Natural killer cell treated with Interleukin-12 subunit alpha and Interleukin-12 subunit beta and Interleukin-15 and Interleukin-18, amount 100 ng/mL, for 72 hours (primary cell): ENCODE data around the gene FIG4. TPM values are rescaled to one million over a fixed set of nuclear protein-coding genes. Genes with fewer than 3 reads are reported as not detected.

Experiments
- ATAC-seq, 2 donors: fragments of 150-1000 bp; cut with Tn5 transposase in 1 of 2; sonication (Bioruptor Pico), chemical (Tn5 transposase) in 1 of 2; 2 replicates each; pipeline ENCODE4 v1.10.0; 2021
- DNase-seq: peaks from one replicate; pipeline ENCODE4 v3.0.0; 2022; ENCODE audit warnings: low spot score
- H3K27ac Mint-ChIP-seq, 2 donors: 1 replicate in 1 of 2; 2 replicates in 1 of 2; pipeline ENCODE4 v1.8.0; 2022; ENCODE audit warnings: mixed read lengths in 2 of 2, mild to moderate bottlenecking in 1 of 2, moderate library complexity in 1 of 2
- H3K27me3 Mint-ChIP-seq, 2 donors: 1 replicate in 1 of 2; 2 replicates in 1 of 2; pipeline ENCODE4 v1.8.0; 2022; ENCODE audit warnings: mixed read lengths in 2 of 2
- H3K36me3 Mint-ChIP-seq: one replicate; pipeline ENCODE4 v1.8.0; 2022; ENCODE audit warnings: mixed read lengths
- H3K4me1 Mint-ChIP-seq, 2 donors: 1 replicate in 1 of 2; 2 replicates in 1 of 2; pipeline ENCODE4 v1.8.0; 2022; ENCODE audit warnings: low read depth in 2 of 2, mixed read lengths in 2 of 2, mild to moderate bottlenecking in 1 of 2
- H3K4me3 Mint-ChIP-seq: one replicate; pipeline ENCODE4 v1.8.0; 2022; ENCODE audit warnings: mixed read lengths
- H3K9me3 Mint-ChIP-seq: 2 replicates; pipeline ENCODE4 v1.8.0; 2022; ENCODE audit warnings: mixed read lengths
- total RNA-seq, 2 donors: library from RNA; stranded (reverse); gene quantifications; one replicate each; pipeline ENCODE4 v1.2.3, GENCODE V29; 2022

Gene FIG4
- total RNA-seq, 2 donors from 2014 or later = 9.4 to 19.4 TPM

DNA sequence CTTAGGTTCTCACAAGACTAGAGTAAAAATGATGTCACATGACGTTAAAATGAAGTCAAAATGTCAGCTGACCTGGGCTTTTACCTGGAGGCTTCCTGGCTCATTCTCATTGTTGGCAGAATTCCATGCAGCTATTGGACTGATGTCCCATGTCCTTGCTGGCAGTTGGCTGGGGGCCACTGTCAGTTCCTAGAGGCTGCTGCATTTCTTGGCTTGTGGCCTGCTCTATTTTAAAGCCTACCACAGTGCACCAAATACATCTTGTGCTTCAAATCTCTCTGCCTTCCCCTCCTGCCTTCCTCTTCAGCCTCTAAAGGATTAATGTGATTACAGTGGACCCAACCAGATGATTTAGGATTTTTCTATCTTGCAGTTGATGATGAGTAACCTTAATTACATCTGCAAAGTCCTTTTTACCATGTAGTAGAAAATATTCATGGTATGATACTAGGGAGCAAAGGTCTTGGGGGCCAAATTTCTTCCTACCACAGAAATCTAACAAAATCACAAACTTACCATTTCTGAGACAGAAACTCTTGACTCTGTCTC, 81.9 kb downstream of the FIG4 start:
- H3K9me3 Mint-ChIP-seq = peaks cover 4% of the 10 kb centered on the region
- H3K4me3 Mint-ChIP-seq = no peak overlapping the region
- no peaks in the 10 kb centered on the region for H3K27me3 Mint-ChIP-seq
- H3K36me3 Mint-ChIP-seq = peaks cover 18% of the 10 kb centered on the region
- ATAC-seq (no peak), DNase-seq (no peak)
- peak overlapping the region in 1 of 2 donors; percentile 64 for H3K27ac Mint-ChIP-seq
- H3K4me1 Mint-ChIP-seq = peaks cover 8 to 16% of the 10 kb centered on the region in 2 donors

GRCh38 chr6:109781001-109781400, 89.9 kb downstream of the FIG4 start:
- Mint-ChIP-seq H3K27ac (peak overlapping the region in 1 of 2 donors; percentile 25), H3K4me1 (no peaks in the 10 kb centered on the region), H3K36me3 (peaks cover 9% of the 10 kb centered on the region), H3K27me3 (no peaks in the 10 kb centered on the region), H3K9me3 (no peaks in the 10 kb centered on the region), H3K4me3 (no peak overlapping the region)
- ATAC-seq (no peak), DNase-seq (no peak)

DNA sequence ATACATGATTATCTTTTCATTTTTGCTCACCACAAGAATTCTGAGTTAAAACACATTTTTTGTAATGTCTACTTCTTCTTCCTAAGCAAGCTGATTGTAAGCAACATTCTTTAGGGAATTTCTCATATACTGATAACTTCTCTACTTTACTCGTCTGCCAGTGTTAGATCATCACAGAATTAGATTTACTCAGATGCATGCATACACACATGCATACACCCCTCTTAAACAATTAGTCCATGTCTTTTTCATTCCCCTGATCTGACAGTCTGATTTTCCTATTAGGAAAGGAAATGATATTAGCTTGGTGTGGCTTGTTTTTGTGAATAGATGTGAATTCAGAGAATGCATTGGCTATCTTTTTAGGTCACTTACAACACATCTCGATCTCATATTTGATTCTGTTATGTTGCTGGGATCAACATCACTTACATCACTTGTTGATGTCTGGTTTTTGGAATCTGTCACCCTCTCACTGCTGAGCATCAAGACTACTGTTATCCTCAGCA, 91.4 kb downstream of the FIG4 start:
- ATAC-seq (no peak), DNase-seq (no peak)
- H3K9me3 Mint-ChIP-seq = no peaks in the 10 kb centered on the region
- H3K36me3 Mint-ChIP-seq = peaks cover 6% of the 10 kb centered on the region
- no peak overlapping the region for H3K4me3 Mint-ChIP-seq
- no peaks in the 10 kb centered on the region for H3K4me1 Mint-ChIP-seq
- no peaks in the 10 kb centered on the region for H3K27me3 Mint-ChIP-seq
- H3K27ac Mint-ChIP-seq = peak overlapping the region in 1 of 2 donors; percentile 25

DNA sequence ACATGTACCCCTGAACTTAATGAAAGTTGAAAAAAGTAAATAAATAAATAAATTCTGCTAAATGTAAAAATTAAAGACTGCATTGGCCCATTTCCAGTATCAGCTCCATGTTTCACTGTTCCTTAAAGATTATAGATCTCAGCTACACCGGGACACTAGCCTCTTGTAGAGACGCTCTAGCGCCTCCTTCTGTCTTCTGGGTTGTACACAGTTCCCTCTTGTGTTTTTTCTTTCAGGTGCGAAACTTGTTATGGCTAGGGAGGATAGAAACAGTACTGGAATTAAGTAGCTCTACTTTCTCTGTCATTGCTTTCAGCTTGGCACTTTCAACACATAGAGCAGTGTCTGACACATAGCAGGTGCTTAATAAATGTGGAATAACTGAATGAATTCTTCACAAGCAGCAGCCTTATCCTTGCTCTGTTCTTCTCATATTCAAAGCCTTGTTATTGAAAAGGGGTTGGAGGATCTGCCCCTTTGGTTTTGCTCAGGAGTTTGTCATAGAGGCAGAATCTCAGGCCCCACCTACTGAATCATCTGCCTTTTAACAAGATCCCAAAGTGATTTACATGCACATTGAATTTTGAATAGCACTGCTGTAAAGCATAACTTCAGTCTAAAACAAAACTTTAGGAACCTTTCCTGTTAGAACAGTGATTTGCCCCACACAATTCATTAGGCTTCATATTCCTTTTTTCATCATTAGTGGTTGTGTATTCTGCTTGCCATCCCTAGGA, 92.3 kb downstream of the FIG4 start:
- no peak overlapping the region for H3K27ac Mint-ChIP-seq
- ATAC-seq = no peak

DNA sequence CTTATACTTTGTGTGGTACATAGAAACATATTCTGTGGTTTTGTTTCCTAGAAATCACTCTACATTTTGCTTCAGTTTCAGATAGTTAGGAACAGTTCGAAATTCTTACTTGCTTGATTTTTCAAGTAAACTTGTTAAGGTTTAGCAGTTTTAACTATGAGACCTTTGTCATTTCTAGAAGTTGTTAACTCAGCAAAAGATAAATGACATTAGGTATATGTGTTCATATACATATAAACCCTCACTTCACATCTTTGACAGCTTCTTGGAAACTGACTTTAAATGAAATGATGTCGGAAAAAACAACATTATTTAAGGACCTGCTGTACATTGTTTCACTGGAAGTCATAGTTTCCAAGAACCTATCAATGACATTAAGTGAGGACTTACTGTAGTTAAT, 96.2 kb downstream of the FIG4 start:
- ATAC-seq (no peak), DNase-seq (no peak)
- no peak overlapping the region for H3K27ac Mint-ChIP-seq
- peaks cover 11% of the 10 kb centered on the region for H3K36me3 Mint-ChIP-seq
- no peaks in the 10 kb centered on the region for H3K9me3 Mint-ChIP-seq
- no peaks in the 10 kb centered on the region for H3K27me3 Mint-ChIP-seq
- H3K4me3 Mint-ChIP-seq = no peak overlapping the region
- no peaks in the 10 kb centered on the region for H3K4me1 Mint-ChIP-seq

More for the DNA sequence above, 92.3 kb downstream of the FIG4 start:
- Mint-ChIP-seq H3K9me3 (no peaks in the 10 kb centered on the region), H3K4me1 (no peaks in the 10 kb centered on the region), H3K27me3 (no peaks in the 10 kb centered on the region), H3K4me3 (no peak overlapping the region), H3K36me3 (peaks cover 11% of the 10 kb centered on the region)
- DNase-seq = no peak

DNA sequence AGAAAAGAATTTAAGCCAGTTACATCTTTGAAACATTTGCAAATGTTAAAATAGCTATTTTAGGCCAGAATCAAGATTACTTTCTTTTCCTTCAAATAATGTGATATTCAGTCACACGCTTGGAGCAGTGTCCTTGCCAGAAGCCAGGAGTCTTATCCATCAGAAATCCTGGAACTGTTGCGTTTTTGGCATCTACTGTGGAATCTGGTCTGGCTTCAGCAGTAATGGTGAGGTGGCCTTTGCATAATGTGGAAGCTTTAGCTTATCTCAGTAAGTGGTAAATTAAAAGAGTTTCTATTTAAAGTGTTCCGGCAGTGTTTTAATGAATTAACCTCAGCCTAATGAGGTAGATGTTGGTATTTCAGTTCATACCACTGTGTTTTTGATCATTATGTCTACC, 97.6 kb downstream of the FIG4 start:
- H3K27ac Mint-ChIP-seq = no peak overlapping the region
- H3K36me3 Mint-ChIP-seq = peaks cover 11% of the 10 kb centered on the region
- DNase-seq (no peak), ATAC-seq (no peak)
- H3K4me3 Mint-ChIP-seq = no peak overlapping the region
- H3K9me3 Mint-ChIP-seq = no peaks in the 10 kb centered on the region
- H3K4me1 Mint-ChIP-seq = no peaks in the 10 kb centered on the region
- H3K27me3 Mint-ChIP-seq = no peaks in the 10 kb centered on the region

DNA sequence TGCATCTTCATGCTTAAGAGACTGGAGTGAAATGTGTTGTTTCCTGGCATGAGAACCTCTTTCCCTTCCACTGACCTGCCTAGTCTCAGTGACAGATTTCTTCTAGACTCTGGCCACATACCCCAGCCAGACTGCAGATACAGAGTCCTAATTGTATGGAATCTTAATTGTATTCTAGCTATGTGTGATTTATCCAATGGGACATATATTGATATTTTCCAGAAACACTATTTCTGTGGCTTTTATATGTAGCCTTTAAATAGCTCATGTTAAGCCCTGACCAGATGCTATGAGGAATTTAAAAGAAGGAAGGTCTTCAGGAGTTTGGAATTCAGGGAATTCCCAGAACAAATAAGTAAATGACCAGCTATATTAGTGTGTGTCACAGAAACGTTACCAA, 99.0 kb downstream of the FIG4 start:
- Mint-ChIP-seq H3K9me3 (no peaks in the 10 kb centered on the region), H3K4me1 (no peaks in the 10 kb centered on the region), H3K36me3 (peaks cover 4% of the 10 kb centered on the region), H3K4me3 (no peak overlapping the region), H3K27ac (no peak overlapping the region), H3K27me3 (no peaks in the 10 kb centered on the region)
- ATAC-seq (no peak), DNase-seq (no peak)

- no peak for DNase-seq
- Mint-ChIP-seq H3K27ac (no peak overlapping the region), H3K36me3 (peaks cover 4% of the 10 kb centered on the region), H3K27me3 (no peaks in the 10 kb centered on the region), H3K4me3 (no peak overlapping the region), H3K4me1 (no peaks in the 10 kb centered on the region), H3K9me3 (no peaks in the 10 kb centered on the region)
- ATAC-seq = no peak
Measured at GRCh38 chr6:109791301-109791700, 100.2 kb downstream of the FIG4 start.

DNA sequence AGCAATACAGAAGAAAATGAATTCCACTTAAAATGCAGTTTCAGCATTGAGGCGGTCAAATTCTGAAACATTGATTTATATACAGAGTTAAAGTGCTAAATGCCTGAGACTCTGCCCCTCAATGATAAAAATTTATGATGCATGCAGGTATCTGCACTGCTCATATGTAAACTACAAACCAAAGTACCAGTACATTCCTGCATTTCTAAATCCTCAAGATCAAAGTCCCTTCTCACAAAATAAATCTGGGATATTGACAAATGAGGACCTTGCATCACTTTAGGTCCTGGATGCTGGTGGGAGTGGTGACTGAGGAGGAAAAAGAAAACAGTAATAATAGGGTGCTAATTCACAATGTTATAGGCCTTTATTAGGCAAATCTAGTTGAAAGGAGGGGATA, 101.9 kb downstream of the FIG4 start:
- no peaks in the 10 kb centered on the region for H3K4me1 Mint-ChIP-seq
- DNase-seq (no peak), ATAC-seq (no peak)
- H3K9me3 Mint-ChIP-seq = no peaks in the 10 kb centered on the region
- peaks cover 4% of the 10 kb centered on the region for H3K36me3 Mint-ChIP-seq
- H3K4me3 Mint-ChIP-seq = no peak overlapping the region
- no peaks in the 10 kb centered on the region for H3K27me3 Mint-ChIP-seq
- H3K27ac Mint-ChIP-seq = no peak overlapping the region

DNA sequence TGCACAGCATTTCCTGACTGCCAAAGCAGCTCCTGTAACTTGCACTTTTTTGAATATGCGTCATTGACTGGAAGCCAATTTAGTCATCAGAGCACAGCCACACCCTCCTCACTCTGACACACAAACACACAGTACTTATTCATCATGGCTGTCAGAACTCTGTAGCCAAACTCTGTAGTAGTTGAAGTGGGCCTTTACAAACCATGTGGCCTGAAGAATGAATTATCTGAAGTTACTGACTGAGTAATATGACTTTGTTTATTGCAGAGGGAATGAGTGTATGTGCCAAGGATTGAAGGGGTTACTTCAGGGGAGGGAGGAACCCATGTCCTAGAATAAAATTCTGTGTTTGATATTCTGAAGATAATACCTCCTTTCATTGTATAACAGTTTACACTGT, 102.7 kb downstream of the FIG4 start:
- H3K27ac Mint-ChIP-seq = peak overlapping the region in 1 of 2 donors; percentile 65
- H3K36me3 Mint-ChIP-seq = no peaks in the 10 kb centered on the region
- H3K9me3 Mint-ChIP-seq = no peaks in the 10 kb centered on the region
- H3K4me3 Mint-ChIP-seq = no peak overlapping the region
- no peaks in the 10 kb centered on the region for H3K27me3 Mint-ChIP-seq
- peak in 1 of 2 donors; percentile 83 for ATAC-seq
- DNase-seq = no peak
- no peaks in the 10 kb centered on the region for H3K4me1 Mint-ChIP-seq

GRCh38 chr6:109794201-109794923, 103.3 kb downstream of the FIG4 start:
- Mint-ChIP-seq H3K36me3 (no peaks in the 10 kb centered on the region), H3K4me1 (no peaks in the 10 kb centered on the region), H3K27me3 (no peaks in the 10 kb centered on the region), H3K27ac (peak overlapping the region in 1 of 2 donors; percentile 65), H3K9me3 (no peaks in the 10 kb centered on the region), H3K4me3 (no peak overlapping the region)
- ATAC-seq (peak in 1 of 2 donors; percentile 36), DNase-seq (no peak)

GRCh38 chr6:109795994-109796555, 105.0 kb downstream of the FIG4 start:
- no peaks in the 10 kb centered on the region for H3K4me1 Mint-ChIP-seq
- no peaks in the 10 kb centered on the region for H3K27me3 Mint-ChIP-seq
- no peak overlapping the region for H3K4me3 Mint-ChIP-seq
- H3K9me3 Mint-ChIP-seq = no peaks in the 10 kb centered on the region
- DNase-seq (no peak), ATAC-seq (no peak)
- H3K36me3 Mint-ChIP-seq = no peaks in the 10 kb centered on the region
- H3K27ac Mint-ChIP-seq = no peak overlapping the region

GRCh38 chr6:109799129-109799528, 108.0 kb downstream of the FIG4 start:
- Mint-ChIP-seq H3K4me3 (no peak overlapping the region), H3K27ac (no peak overlapping the region), H3K9me3 (no peaks in the 10 kb centered on the region), H3K4me1 (no peaks in the 10 kb centered on the region), H3K36me3 (peaks cover 8% of the 10 kb centered on the region), H3K27me3 (no peaks in the 10 kb centered on the region)
- no peak for ATAC-seq
- no peak for DNase-seq

GRCh38 chr6:109799664-109800063, 108.6 kb downstream of the FIG4 start:
- no peak overlapping the region for H3K4me3 Mint-ChIP-seq
- peaks cover 8% of the 10 kb centered on the region for H3K36me3 Mint-ChIP-seq
- no peak for DNase-seq
- H3K4me1 Mint-ChIP-seq = no peaks in the 10 kb centered on the region
- H3K9me3 Mint-ChIP-seq = no peaks in the 10 kb centered on the region
- H3K27me3 Mint-ChIP-seq = no peaks in the 10 kb centered on the region
- no peak overlapping the region for H3K27ac Mint-ChIP-seq
- no peak for ATAC-seq
